Activated naive CD8-positive, alpha-beta T cell treated with anti-CD3 and anti-CD28 coated beads for 36 hours (primary cell): ENCODE results near the gene SGK2. TPM values are rescaled to one million over a fixed set of nuclear protein-coding genes. Genes with fewer than 3 reads are reported as not detected.

Experiments used
- DNase-seq: peaks from one replicate; pipeline ENCODE4 v3.0.0; 2021
- H3K27ac Mint-ChIP-seq: one replicate; pipeline ENCODE4 v1.8.0; 2022; ENCODE audit warnings: mild to moderate bottlenecking, moderate library complexity, mixed read lengths
- H3K27me3 Mint-ChIP-seq: one replicate; pipeline ENCODE4 v1.8.0; 2022; ENCODE audit warnings: mild to moderate bottlenecking, mixed read lengths
- H3K36me3 Mint-ChIP-seq: one replicate; pipeline ENCODE4 v1.8.0; 2021; ENCODE audit warnings: mild to moderate bottlenecking, mixed read lengths
- H3K4me1 Mint-ChIP-seq: one replicate; pipeline ENCODE4 v1.8.0; 2021; ENCODE audit warnings: mixed read lengths
- H3K4me3 Mint-ChIP-seq: one replicate; pipeline ENCODE4 v1.8.0; 2022; ENCODE audit warnings: mild to moderate bottlenecking, moderate library complexity, mixed read lengths
- H3K9me3 Mint-ChIP-seq: one replicate; pipeline ENCODE4 v1.8.0; 2022; ENCODE audit warnings: mixed read lengths
- total RNA-seq, 2 experiments: library from RNA; stranded (reverse); gene quantifications; one replicate each; pipeline ENCODE4 v1.2.3, GENCODE V29; 2021

The SGK2 gene
- total RNA-seq, 2 experiments from 2014 or later: 0.18 TPM; not detected in 1

DNA sequence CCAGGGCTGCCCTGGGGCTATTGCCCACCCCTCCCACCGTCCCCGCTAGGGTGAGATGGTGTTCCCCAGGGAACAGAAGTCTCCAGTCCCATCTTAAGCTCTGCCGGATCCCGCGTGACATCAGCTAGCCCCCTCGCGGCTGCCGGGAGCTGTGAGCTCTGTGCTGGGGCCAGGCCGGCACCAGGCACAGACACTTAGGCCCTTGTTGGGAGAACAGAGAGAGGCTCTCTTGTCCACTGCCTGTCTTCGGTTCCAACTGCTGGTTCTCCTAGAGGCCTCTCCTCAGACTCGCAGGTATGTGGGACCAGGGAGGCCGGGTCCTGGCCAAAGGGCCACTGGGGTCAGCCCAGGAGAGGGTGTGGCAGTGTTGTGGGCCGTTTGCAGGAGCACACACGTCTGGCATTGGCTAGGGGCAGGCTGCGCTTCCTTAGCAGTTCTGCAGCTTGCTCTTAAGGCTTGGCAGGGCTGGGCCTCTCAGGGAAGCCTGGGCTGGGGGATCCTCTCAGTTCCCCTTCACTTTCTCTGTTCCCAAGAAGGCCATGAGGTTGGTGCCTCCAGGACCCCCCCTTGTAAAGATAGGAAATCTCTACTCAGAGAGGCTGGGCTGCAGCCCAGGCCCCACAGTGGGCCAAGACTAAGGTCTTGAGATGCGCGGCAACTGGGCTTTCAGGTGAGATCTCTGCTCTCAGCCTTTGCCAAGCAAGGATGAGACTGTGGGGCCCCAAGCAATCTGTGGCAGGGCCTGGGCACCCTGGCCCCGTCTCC lies 6.3 kb downstream of the SGK2 start:
- H3K27me3 Mint-ChIP-seq: no peaks in the 10 kb centered on the region
- no peak for DNase-seq
- H3K36me3 Mint-ChIP-seq: no peaks in the 10 kb centered on the region
- no peak overlapping the region for H3K4me3 Mint-ChIP-seq
- H3K27ac Mint-ChIP-seq: no peak overlapping the region
- no peaks in the 10 kb centered on the region for H3K9me3 Mint-ChIP-seq
- H3K4me1 Mint-ChIP-seq: no peaks in the 10 kb centered on the region

GRCh38 chr20:43565758-43566104 lies 6.9 kb downstream of the SGK2 start:
- Mint-ChIP-seq H3K36me3 (no peaks in the 10 kb centered on the region), H3K4me3 (no peak overlapping the region), H3K9me3 (no peaks in the 10 kb centered on the region), H3K27me3 (no peaks in the 10 kb centered on the region), H3K4me1 (no peaks in the 10 kb centered on the region), H3K27ac (no peak overlapping the region)
- no peak for DNase-seq

GRCh38 chr20:43567477-43567876 lies 8.7 kb downstream of the SGK2 start:
- Mint-ChIP-seq H3K4me1 (no peaks in the 10 kb centered on the region), H3K27me3 (no peaks in the 10 kb centered on the region), H3K36me3 (no peaks in the 10 kb centered on the region), H3K27ac (no peak overlapping the region), H3K9me3 (no peaks in the 10 kb centered on the region), H3K4me3 (no peak overlapping the region)
- no peak for DNase-seq

GRCh38 chr20:43568706-43569105 lies 9.9 kb downstream of the SGK2 start:
- Mint-ChIP-seq H3K4me3 (no peak overlapping the region), H3K4me1 (no peaks in the 10 kb centered on the region), H3K36me3 (no peaks in the 10 kb centered on the region), H3K27me3 (no peaks in the 10 kb centered on the region), H3K27ac (no peak overlapping the region), H3K9me3 (no peaks in the 10 kb centered on the region)
- no peak for DNase-seq

DNA sequence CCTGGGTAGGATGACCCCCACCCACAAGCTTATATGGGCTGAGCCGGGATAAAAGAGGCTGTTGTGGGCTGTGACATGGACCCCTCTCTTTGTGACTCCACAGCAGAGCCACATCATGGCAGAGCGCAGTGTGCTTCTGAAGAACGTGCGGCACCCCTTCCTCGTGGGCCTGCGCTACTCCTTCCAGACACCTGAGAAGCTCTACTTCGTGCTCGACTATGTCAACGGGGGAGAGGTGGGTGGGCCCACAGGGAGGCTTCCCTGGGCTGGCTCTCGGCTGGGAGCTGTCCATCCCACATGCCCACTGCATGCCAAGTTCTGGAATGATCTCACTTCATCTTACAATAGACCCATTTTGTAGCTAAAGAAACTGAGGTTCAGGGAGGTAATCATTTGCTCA lies 10.5 kb downstream of the SGK2 start:
- Mint-ChIP-seq H3K9me3 (no peaks in the 10 kb centered on the region), H3K4me3 (no peak overlapping the region), H3K36me3 (no peaks in the 10 kb centered on the region), H3K4me1 (no peaks in the 10 kb centered on the region), H3K27ac (no peak overlapping the region), H3K27me3 (no peaks in the 10 kb centered on the region)
- DNase-seq: no peak

GRCh38 chr20:43570496-43570895 lies 11.7 kb downstream of the SGK2 start:
- no peak overlapping the region for H3K4me3 Mint-ChIP-seq
- H3K4me1 Mint-ChIP-seq: no peaks in the 10 kb centered on the region
- no peak for DNase-seq
- H3K27me3 Mint-ChIP-seq: no peaks in the 10 kb centered on the region
- H3K27ac Mint-ChIP-seq: no peak overlapping the region
- no peaks in the 10 kb centered on the region for H3K9me3 Mint-ChIP-seq
- H3K36me3 Mint-ChIP-seq: no peaks in the 10 kb centered on the region

GRCh38 chr20:43571310-43571709 lies 12.5 kb downstream of the SGK2 start:
- no peaks in the 10 kb centered on the region for H3K9me3 Mint-ChIP-seq
- H3K4me3 Mint-ChIP-seq: no peak overlapping the region
- H3K36me3 Mint-ChIP-seq: no peaks in the 10 kb centered on the region
- no peaks in the 10 kb centered on the region for H3K4me1 Mint-ChIP-seq
- no peak for DNase-seq
- H3K27me3 Mint-ChIP-seq: no peaks in the 10 kb centered on the region
- no peak overlapping the region for H3K27ac Mint-ChIP-seq

- Mint-ChIP-seq H3K4me1 (no peaks in the 10 kb centered on the region), H3K4me3 (no peak overlapping the region), H3K9me3 (no peaks in the 10 kb centered on the region), H3K27me3 (no peaks in the 10 kb centered on the region), H3K27ac (no peak overlapping the region), H3K36me3 (no peaks in the 10 kb centered on the region)
- no peak for DNase-seq
Observed at GRCh38 chr20:43571771-43572170, 12.9 kb downstream of the SGK2 start.

- Mint-ChIP-seq H3K27me3 (no peaks in the 10 kb centered on the region), H3K4me1 (no peaks in the 10 kb centered on the region), H3K4me3 (no peak overlapping the region), H3K27ac (no peak overlapping the region), H3K9me3 (no peaks in the 10 kb centered on the region), H3K36me3 (no peaks in the 10 kb centered on the region)
- no peak for DNase-seq
Observed at GRCh38 chr20:43572891-43573290, 14.1 kb downstream of the SGK2 start.

DNA sequence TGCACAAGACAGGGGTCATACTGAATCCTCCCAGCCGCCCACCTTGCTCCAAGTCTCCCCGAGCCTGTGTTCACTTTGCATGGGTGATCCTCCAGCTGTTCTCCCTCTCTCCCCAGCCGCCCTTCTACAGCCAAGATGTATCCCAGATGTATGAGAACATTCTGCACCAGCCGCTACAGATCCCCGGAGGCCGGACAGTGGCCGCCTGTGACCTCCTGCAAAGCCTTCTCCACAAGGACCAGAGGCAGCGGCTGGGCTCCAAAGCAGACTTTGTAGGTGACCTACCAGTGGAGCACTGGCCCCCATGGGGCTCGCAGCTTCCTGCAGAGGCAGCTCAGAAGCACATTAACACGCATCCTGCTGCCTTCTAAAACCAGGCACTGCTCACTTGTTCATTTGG lies 17.3 kb downstream of the SGK2 start:
- no peaks in the 10 kb centered on the region for H3K4me1 Mint-ChIP-seq
- H3K9me3 Mint-ChIP-seq: no peaks in the 10 kb centered on the region
- DNase-seq: no peak
- H3K27ac Mint-ChIP-seq: no peak overlapping the region
- H3K36me3 Mint-ChIP-seq: no peaks in the 10 kb centered on the region
- no peaks in the 10 kb centered on the region for H3K27me3 Mint-ChIP-seq
- no peak overlapping the region for H3K4me3 Mint-ChIP-seq

GRCh38 chr20:43579861-43580793 lies 21.3 kb downstream of the SGK2 start:
- H3K27me3 Mint-ChIP-seq: no peaks in the 10 kb centered on the region
- no peak overlapping the region for H3K4me3 Mint-ChIP-seq
- no peaks in the 10 kb centered on the region for H3K4me1 Mint-ChIP-seq
- H3K36me3 Mint-ChIP-seq: no peaks in the 10 kb centered on the region
- H3K27ac Mint-ChIP-seq: no peak overlapping the region
- no peaks in the 10 kb centered on the region for H3K9me3 Mint-ChIP-seq
- no peak for DNase-seq

GRCh38 chr20:43583133-43583864 lies 24.5 kb downstream of the SGK2 start:
- H3K4me1 Mint-ChIP-seq: no peaks in the 10 kb centered on the region
- no peaks in the 10 kb centered on the region for H3K9me3 Mint-ChIP-seq
- no peak overlapping the region for H3K27ac Mint-ChIP-seq

GRCh38 chr20:43583982-43584432 lies 25.2 kb downstream of the SGK2 start:
- no peak for DNase-seq
- Mint-ChIP-seq H3K9me3 (no peaks in the 10 kb centered on the region), H3K4me3 (no peak overlapping the region), H3K4me1 (no peaks in the 10 kb centered on the region), H3K27me3 (no peaks in the 10 kb centered on the region), H3K27ac (no peak overlapping the region), H3K36me3 (no peaks in the 10 kb centered on the region)

More at GRCh38 chr20:43583133-43583864, 24.5 kb downstream of the SGK2 start:
- no peak for DNase-seq
- Mint-ChIP-seq H3K27me3 (no peaks in the 10 kb centered on the region), H3K4me3 (no peak overlapping the region), H3K36me3 (no peaks in the 10 kb centered on the region)

DNA sequence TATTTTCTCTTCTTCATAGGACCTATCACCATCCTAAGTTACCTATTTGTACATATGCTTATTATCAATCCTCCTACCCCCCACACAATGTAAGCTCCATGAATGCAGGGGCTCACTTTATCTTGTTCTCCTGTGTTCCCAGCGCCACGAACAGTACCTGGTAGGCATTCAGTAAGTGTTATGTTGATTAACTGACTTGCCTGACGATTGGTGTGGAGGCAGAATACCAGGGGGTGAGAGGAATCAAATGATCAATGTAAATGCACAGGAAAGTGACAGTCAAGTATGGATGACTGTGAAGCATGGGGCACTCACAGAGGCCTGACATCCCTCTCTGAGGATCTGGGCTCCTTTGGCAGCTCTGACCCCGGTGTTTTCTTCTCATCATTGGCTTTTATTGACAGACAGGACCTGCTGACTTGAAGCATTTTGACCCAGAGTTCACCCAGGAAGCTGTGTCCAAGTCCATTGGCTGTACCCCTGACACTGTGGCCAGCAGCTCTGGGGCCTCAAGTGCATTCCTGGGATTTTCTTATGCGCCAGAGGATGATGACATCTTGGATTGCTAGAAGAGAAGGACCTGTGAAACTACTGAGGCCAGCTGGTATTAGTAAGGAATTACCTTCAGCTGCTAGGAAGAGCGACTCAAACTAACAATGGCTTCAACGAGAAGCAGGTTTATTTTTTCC lies 25.8 kb downstream of the SGK2 start:
- Mint-ChIP-seq H3K36me3 (no peaks in the 10 kb centered on the region), H3K4me1 (peaks cover under 1% of the 10 kb centered on the region), H3K4me3 (no peak overlapping the region), H3K27ac (no peak overlapping the region), H3K9me3 (no peaks in the 10 kb centered on the region), H3K27me3 (no peaks in the 10 kb centered on the region)
- no peak for DNase-seq

- H3K4me1 Mint-ChIP-seq: peaks cover 9% of the 10 kb centered on the region
- no peak for DNase-seq
- H3K9me3 Mint-ChIP-seq: no peaks in the 10 kb centered on the region
- H3K27me3 Mint-ChIP-seq: no peaks in the 10 kb centered on the region
- H3K27ac Mint-ChIP-seq: no peak overlapping the region
- H3K4me3 Mint-ChIP-seq: no peak overlapping the region
- no peaks in the 10 kb centered on the region for H3K36me3 Mint-ChIP-seq
Observed at GRCh38 chr20:43586641-43587040, 27.8 kb downstream of the SGK2 start.
